AG08396 (cell line): ENCODE results near the gene TXNDC11.

Source experiments
- DNase-seq: peaks from one replicate; pipeline ENCODE4 v3.0.0; 2012; ENCODE audit warnings: low spot score, mixed read lengths

TXNDC11 gene

DNA sequence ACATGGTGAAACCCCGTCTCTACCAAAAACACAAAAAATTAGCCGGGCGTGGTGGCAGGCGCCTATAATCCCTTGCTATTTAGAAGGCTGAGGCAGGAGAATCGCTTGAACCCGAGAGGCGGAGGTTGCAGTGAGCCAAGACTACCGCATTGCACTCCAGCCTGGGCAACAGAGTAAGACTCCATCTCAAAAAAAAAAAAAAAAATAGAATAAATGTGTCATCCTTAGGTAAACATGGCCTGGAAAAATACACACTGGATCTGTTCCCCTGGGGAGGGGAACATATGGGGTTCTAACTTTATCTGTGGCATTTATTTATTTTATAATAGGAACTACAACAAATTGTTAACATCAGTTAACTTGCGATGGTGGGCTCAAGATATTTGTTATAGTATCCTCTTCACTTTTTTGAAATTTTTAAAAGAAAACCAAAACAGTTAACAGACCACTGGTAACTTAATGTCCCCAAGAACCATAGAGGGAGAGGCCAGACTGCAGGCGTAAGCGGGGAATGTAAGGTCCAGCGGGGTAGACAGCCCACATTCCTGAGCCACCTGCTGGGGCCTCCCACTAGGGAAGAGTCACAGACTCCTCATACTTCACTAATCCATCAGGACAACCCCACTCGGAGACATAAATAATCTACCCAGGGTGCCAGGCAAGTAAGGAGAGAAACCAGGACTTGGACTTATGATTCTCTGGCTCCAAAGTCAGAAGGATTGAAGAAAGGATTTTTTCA lies 12.5 kb upstream of the TXNDC11 start:
- no peak for DNase-seq

DNA sequence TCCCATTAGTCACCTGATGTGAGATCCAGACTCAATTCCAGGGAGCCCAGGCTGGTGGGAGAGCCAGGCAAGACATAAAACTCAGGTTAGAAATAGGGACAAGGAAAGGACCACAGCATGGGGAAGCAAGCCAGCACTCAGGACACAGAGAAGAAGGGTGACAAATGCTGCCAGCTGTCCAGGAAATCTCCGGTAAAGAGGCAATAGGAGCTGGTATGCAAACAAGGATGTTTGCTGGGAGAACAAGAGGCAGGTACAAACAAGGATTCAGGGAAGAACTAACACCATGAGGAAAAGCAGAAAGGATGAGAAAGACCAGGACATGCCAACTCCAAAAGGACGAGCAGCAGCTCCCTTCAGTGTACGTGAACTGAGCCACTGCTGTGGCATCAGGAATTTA lies 10.2 kb upstream of the TXNDC11 start:
- no peak for DNase-seq

DNA sequence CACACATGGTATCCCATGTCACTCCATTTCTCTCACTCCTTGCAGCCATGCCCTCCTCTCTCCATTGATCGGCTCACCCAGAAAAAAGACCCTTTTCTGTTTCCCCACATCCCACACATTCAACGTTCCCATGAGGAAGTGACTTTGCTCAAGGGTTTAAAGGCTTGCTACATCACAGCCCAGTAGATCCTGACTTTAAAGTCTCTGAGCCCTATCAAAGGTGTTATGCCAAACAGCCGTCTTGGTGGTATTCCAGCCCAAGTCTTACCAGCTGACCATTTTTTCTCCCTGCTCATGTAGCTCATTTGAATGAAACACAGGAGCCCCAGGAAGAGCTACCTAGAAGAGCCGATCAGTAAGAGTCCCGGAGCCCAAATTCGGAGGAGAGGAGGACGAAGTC lies 7.4 kb upstream of the TXNDC11 start:
- no peak for DNase-seq

DNA sequence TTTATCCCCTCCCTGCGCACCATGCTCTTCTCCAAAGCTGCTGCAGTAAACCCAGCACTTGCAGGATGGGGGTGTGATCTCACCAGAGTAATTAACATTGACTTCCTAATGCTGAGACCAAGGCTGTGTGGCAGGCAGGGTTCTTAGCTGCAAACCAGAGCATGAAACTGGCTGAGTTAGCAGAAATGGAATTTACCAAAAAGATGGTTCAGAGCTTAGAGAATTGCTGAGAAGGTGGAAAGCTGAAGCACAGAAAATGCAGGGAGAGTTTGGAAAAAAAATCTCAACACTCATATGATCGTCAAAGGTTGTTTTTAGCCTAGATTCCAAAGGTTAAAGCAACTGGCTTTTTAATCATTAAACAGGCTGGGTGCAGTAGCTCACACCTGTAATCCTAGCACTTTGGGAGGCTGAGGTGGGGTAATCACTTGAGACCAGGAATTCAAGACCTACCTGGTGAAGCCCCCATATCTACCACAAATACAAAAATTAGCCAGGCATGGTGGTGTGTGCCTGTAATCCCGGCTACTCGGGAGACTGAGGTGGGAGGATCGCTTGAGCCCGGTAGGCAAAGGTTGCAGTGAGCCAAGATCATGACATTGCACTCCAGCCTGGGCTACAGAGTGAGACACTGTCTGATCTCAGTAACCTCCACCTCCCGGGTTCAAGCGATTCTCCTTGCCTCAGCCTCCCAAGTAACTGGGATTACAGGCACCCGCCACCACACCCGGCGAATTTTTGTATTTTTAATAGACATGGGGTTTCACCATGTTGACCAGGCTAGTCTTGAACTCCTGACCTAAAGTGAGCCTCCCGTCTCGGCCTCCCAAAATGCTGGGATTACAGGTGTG lies 6.0 kb upstream of the TXNDC11 start:
- DNase-seq: no peak

DNA sequence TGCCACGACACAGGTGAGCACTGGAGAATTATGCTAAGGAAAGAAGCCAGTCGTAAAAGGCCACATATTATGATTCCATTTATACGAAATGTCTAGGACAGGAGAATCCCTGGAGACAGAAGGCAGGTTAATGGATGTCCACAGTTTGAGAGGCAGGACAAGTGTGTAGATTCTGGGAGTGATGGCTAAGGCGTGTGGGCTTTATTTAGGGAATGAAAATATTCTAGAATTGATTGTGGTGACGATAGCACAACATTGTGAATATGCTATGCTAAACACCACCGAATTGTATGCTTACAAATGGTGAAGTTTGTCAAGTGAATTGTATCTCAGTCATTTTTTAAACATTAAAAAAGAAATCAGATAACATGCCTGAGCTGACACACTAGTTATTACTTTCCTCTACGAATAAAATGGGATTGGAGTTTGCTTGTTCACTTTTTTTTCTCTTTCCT lies 5.3 kb upstream of the TXNDC11 start:
- no peak for DNase-seq

DNA sequence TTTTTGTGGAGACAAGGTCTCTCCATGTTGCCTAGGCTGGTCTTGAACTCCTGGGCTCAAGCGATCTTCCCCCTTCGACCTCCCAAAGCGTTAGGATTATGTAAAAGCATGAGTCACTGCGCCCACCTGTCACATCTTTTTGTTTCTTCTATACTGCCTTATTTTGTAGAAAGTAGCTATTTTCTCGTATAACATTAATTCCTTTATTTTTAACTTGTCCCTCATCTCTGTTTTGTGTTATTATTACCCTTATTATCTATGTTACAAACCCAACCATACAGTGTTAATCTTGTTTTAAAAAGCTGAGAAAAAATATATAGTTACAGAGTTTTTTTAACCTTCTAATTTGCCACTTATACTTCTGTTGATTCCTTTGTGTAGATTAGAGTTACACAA lies 1.4 kb upstream of the TXNDC11 start:
- DNase-seq: no peak

DNA sequence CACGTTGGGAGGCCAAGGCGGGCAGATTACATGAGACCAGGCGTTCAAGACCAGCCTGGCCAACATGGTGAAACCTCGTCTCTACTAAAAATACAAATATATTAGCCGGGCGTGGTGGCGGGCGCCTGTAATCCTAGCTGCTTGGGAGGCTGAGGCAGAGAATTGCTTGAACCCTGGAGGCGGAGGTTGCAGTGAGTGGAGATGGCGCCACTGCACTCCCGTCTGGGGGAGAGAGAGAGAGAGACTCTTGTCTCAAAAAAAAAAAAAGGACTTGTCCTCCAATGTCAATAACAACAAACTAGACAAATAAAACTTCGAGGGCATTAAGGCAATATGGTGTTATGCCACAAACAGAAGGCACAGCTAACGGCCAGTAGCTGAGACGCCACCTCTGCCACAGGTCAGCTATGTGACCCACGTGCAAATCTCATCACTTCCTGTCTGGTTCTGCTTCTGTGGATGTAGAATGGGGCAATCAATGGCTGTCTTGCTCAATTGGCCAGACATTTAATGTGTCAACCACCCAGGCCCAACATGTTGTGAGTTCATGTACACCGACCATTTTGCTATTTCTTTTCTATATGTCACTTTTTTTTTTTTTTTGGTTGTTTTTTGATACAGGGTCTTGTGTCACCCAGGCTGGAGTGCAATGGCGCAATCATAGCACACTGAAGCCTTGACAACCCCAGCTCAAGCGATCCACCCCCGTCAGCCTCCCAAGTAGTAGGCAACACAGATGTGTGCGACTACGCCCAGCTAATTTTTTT lies 834 bp upstream of the TXNDC11 start:
- no peak for DNase-seq

DNA sequence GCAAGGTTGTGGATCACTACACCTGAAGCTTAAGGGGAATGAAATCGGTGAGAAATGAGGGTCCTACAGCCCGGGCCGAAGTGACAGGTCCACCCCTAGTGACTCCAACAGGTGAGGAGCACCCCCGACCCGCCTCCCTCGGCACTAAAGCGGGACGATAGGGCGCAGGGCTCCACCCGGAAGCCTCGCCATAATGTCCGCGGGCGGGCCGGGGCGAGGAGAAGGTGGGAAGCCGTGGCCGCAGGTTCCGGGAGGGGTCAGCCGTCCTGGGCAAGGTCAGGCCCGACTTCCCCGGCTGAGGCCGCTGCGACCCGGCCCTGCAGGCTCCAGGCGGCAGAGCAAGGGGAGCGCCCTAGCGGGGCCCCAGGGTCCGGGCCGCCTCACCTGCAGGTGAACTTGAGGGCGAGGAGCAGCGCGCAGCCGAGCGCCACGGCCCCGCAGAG lies 543 bp downstream of the TXNDC11 start:
- DNase-seq: peak; percentile 39

DNA sequence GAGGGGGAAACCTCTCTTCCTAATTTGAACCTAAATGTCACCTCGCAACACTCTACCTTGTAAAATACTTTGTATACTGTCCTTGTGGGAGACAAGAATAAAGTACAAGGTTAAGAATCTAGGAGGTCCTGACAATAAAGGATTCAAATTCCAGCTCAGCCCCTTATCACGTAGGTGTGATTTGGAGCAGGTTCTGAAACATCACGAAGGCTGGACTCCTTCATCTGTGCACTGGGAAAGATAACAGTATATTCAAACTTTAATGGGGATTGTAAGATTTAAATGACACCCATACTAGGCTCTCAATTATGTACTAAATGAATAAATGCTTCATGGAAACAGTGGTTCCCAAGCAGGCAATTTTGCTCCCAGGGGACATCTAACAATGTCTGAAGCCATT lies 2.1 kb downstream of the TXNDC11 start:
- no peak for DNase-seq

DNA sequence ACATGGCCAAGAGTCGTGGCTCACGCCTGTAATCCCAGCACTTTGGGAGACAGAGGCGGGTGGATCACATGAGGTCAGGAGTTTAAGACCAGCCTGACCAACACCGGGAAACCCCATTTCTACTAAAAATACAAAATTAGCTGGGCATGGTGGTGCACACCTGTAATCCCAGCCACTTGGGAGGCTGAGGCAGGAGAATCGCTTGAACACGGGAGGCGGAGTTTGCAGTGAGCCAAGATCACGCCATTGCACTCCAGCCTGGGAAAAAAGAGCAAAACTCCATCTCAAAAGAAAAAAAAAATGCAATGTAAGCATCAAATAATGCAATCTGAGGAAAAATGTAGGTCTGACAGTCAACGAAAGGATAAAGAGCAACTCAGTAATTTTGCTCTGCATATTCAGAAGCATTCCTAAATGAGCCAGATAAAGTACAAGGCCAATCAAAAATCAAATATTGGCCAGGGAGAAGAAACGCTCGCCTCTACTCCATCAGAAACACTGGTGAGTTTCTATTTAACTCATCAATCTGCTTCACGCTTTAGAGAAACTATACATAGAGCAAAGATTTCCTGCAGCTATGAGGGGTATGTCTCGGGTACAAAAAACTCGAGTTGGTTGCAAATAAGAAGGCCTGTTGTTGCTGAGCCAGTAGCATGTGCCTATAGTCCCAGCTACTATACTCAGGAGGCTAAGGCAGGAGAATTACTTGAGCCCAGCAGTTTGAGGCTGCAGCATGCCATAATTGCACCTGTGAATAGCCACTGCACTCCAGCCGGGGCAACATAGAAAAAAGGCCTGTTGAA lies 3.7 kb downstream of the TXNDC11 start:
- DNase-seq: no peak

DNA sequence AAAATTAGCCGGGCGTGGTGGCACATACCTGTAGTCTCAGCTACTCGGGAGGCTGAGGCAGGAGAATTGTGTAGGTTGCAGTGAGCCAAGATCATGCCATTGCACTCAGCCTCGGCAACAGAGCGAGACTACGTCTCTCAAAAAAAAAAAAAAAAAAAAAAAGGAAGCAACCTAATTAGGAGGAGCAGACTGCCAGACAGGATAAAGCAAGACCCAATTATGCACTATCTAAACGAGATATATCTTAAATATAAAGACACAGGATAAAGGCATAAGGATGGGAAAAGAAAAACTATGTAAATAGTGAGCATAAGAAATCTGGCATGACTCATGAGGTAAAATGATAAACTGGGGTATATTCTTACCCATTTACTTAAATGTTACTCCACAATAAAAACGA lies 4.9 kb downstream of the TXNDC11 start:
- DNase-seq: no peak

DNA sequence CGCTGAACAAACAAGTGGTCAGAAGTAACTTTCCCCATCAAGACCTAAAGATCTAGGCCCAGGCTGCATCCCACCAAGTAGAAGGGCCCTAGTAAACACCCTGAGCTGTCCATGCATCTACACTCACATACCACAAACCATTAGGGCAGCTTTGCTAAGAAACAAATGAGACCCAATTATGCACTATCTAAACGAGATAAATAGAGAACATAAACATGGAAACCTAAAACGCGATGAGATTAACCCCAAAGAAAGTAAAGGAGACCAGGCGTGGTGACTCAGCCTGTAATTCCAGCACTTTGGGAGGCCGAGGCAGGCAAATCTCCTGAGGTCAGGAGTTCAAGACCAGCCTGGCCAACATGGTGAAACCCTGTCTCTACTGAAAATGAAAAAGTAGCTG lies 5.8 kb downstream of the TXNDC11 start:
- no peak for DNase-seq

DNA sequence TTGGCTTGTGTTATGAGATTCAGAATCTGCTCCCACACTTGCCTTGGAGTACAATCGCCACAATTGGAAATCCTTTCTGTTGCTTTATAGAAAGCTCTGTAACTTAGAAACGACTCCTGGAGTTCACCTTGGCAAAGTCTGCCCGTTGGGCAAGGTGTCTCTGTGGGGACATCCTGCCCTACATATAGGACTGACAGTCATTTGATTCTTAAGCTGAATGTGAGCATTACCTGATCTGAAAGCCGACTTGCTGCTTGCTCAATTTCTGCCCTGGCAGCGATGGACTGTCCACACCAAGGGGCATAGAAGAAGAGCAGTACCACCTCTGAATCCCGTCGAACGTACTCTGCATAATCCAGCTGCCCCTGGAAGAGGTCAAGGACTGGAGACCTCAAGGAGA lies 6.9 kb downstream of the TXNDC11 start:
- no peak for DNase-seq

DNA sequence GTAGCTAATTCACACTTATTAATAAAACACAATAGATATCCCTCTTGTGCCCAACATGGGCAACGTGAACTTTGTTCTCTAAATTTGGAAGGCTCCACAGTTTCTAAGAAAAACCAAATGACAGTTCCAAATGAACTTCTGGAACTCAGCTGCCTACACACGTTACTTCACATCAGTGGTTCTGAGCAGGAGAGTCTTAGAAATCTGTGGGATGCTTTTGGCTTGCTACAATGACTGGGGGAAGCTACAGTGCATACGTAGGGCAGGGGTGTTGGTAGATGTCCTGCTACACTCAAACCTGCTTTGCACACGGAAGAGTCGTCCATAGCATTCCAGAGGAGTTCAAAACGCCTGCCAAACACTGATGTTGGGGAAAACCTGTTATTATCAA lies 8.0 kb downstream of the TXNDC11 start:
- no peak for DNase-seq

DNA sequence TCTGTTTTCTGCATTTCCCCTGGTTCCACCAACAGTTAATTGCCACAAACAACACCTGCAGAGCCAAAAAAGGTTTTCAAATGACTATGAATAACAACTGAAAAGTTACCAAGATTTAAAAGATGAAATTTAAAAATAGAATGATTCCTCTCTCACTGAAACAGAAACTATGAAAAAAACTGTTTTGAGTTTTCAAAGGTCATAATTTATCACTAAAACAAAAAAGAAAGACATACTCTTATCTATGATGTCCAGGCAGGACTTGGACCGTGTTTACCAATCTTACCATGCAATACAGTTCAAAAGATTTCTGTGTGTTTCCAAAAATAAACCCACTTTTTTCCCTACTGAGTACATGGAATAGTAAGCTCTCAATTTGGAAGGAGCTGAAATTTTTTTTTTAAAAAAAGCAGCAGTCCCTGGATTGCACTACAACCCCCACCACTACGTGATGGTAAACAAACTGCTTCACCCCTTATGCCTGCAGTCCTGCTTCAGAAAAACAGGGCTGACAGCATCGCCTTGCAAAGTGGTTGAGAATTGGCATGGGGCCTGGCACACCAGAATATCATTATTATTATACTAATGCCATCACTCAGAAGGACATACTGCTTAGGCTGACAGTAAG lies 8.5 kb downstream of the TXNDC11 start:
- no peak for DNase-seq

DNA sequence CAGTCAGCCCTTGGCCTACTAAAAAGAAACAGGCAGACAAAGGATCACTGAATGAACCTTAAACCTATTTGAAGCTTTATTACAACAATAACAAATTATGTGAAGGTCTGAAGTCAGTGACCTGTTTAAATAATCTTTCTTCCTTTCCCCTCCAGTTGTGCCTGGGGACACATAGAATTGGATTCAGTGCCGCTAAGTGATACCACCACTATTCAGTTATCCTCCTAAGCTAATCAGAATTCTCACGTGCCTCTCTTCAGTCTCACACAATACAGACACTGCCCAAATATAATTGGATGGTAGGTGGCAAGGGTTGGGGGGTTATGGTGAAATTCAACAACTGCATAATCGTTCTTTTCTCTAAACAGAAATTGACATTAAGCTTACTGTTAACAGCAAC lies 11.4 kb downstream of the TXNDC11 start:
- no peak for DNase-seq

DNA sequence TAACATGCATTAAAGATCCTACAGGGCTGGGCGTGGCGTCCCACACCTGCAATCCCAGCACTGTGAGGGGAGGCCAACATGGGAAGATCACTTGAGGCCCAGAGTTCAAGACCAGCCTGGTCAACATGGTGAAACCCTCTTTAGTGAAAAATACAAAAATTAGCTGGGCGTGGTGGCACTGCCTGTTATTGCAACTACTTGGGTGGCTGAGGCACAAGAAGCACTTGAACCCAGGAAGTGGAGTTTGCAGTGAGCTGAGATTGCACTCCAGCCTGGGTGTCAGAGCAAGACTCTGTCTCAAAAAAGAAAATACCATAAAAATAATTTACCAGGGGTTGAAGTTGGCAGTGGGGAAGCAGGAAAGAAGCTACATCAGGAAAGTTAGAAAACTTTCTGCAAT lies 12.9 kb downstream of the TXNDC11 start:
- DNase-seq: no peak

DNA sequence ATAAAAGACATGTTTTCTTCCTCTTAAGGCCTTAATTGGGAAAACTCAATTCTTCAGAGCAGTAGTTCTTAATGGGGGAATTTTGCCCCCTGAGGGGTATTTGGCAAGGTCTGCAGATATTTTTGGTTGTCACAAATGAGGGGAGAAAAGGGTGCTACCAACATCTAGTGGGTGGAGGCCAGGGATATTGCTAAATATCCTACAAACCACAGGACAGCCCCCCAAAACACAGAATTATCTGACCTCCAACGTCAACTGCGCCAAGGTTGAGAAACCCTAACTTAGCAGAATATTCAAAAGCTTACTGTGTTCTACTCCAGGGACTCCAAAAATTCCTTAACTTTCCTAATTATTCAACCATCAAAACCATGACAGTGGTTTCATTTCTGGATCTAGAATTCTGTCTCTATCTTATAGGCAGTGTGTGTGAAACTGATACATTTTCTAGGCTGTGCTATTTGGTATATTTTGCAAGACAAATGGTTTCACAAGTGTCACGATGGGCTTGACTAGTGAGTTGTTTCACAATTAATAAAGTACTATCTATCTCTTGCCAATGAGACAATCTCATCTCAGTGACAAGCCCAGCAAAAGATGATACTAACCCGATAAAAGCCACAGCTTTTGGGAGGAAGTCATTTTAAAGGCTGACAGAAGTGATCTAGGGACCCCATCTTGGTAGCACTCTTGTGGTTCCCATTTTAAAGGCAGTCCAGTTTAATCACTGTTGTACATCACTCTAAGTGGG lies 14.7 kb downstream of the TXNDC11 start:
- no peak for DNase-seq

DNA sequence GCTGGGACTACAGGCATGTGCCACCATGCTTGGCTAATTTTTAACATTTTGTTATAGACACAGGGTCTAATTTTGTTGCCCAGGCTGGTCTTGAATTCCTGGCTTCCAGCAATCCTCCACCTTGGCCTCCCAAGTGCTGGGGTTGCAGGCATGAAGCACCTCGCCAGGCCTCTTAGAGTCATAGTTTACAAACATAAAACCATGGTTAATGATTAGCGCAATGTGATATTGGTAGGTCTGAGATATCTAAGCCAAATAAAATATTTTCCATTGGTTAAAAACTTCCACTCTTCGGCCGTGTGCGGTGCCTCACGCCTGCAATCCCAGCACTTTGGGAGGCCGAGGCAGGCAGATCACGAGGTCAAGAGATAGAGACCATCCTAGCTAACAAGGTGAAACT lies 16.6 kb downstream of the TXNDC11 start:
- DNase-seq: no peak

DNA sequence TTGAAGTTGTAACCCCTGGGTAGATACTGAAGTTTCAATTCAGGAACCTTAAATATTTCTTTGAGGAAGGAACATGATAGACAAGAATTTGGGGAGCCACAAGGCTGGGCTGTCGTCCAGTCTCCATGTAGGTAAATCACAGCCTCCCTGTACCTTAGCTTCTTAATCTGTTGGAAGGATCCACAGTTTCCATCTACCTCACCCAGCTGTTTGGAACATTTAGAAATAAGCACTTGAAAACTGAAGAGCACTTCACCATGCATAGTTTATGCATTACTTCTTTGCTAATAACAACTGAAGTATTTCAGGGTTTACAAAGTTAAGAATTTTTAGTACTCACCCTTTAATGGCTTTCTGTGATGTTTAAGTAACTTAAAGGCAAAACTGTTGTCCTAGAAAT lies 17.2 kb downstream of the TXNDC11 start:
- no peak for DNase-seq

DNA sequence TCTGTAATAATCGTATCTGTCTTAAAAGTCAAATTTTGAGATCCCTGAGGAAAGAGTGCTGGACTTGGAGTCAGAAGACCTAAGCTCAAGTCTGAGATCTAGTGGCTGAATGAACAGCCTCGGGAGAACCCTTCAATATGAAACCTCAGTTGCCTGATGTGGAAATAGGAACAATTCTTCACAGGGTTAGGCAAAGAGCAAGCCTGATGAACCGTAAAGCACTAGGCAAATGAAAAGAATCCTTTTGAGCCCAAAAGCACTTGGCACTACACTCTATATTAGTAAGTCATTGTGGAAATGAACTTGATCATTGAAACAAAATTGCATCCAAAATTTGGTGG lies 20.2 kb downstream of the TXNDC11 start:
- no peak for DNase-seq
